OCI-LY1 (cell line): ENCODE results near the gene REEP6.

Experiments
- EZH2 ChIP-seq: fragments of 200-600 bp; sonication (generic), shearing (Covaris generic); IDR thresholded peaks from 2 replicates; pipeline ENCODE4 v1.8.0; 2017; ENCODE audit warnings: borderline replicate concordance, mixed run types, mild to moderate bottlenecking, antibody characterized with exemption, low read length, moderate library complexity, mixed read lengths
- TF ChIP-seq, protein P1 (sequence below): fragments of 200-600 bp; sonication (generic), shearing (Covaris generic); IDR thresholded peaks from 2 replicates; pipeline ENCODE4 v1.5.1; 2017; ENCODE audit warnings: mild to moderate bottlenecking, antibody characterized with exemption, low read length, moderate library complexity, mixed read lengths

DNA sequence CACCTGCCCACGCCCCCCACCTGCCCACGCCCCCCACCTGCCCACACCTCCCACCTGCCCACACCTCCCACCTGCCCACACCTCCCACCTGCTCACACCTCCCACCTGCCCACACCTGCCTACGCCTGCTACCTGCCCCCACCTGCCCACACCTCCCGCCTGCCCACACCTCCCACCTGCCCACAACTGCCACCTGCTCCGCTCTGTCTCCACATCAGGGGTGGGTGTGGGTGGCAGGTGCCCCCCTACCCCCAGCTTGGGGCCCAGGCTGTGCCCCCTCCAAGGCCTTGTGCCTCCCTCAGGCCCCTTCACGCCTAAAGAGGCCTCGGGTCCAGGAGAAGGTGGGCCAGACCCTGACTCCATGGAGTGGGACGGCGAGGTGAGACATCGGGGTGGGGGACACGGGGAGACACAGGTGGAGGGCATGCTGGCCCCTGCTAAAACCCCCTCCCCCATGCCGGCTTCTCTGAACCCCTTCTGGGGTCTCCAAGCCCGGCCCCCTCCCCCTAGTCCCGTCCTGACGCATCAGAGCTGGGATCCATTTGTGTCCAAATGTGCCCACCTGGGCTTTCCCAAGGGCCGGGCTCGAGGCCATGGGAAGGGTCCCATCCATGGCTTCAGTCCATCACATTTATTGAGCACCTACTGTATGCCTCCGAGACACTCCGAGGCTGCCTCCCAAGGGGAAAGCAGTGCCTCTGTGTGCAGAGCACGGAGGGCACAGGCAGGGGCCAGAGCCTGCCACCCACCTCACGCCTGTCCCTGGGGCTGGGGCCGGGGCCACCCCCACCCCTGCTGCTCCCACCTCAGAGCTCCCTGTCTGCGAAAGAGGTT, 37.8 kb downstream of the REEP6 start:
- TF ChIP-seq, protein P1, sequence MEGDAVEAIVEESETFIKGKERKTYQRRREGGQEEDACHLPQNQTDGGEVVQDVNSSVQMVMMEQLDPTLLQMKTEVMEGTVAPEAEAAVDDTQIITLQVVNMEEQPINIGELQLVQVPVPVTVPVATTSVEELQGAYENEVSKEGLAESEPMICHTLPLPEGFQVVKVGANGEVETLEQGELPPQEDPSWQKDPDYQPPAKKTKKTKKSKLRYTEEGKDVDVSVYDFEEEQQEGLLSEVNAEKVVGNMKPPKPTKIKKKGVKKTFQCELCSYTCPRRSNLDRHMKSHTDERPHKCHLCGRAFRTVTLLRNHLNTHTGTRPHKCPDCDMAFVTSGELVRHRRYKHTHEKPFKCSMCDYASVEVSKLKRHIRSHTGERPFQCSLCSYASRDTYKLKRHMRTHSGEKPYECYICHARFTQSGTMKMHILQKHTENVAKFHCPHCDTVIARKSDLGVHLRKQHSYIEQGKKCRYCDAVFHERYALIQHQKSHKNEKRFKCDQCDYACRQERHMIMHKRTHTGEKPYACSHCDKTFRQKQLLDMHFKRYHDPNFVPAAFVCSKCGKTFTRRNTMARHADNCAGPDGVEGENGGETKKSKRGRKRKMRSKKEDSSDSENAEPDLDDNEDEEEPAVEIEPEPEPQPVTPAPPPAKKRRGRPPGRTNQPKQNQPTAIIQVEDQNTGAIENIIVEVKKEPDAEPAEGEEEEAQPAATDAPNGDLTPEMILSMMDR: no peak
- no peak for TF ChIP-seq EZH2
